HG03354 (cell line): Measurements from ENCODE around the gene VAV2.

Source experiments
- ATAC-seq: cut with Tn5 transposase; IDR thresholded peaks from one replicate; pipeline ENCODE4 v1.9.1; 2021; ENCODE audit warnings: mild to moderate bottlenecking; ENCODE audit not compliant: unreplicated experiment, poor library complexity, severe bottlenecking

Gene VAV2

DNA sequence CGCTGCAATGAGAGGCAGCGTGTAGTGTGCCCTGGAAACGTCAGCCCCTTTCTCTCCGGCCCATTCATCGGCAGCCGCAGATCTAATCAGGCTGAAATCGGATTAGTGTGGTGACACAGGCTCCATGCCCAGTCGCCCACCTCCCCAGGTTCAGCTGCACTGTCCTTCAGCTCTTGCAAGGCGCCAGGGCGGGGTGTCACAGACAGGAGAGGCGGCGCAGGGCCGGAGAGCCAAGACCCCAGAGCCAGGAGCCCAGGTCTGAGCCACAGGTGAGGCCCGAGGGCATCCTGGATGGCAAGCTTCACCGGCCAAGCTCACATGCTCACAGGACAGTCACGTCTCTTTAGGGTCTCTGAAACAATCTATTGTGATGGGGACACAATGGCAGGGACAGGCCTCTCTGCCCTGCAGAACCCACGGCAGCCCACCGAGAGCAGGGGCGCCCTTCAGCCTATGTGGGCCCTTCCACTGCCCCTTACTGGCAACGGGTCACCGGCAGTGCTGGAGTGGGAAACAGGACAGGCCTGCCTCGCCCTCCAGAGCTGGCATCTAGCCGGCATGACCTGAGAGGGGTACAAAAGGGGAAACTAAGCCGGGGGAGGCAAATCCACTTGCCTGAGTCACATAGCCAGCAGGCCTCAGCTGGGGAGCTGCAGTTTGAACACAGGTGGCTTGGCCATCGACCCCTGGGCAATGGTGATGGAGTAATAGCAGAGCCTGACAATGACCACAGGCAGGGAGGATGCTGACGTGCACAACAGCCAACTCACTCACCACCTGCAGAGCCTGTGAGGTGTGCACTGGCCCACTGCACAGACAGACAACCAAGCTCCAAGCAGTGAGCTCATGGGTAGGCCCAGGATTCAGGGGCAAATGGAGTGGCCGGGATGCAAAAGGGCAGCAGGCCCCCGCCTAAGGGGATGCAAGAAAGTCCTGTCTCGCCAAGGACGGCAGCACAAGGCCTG, 48.1 kb downstream of the VAV2 start:
- no peak for ATAC-seq

GRCh38 chr9:133943036-133943780, 48.9 kb downstream of the VAV2 start:
- no peak for ATAC-seq

GRCh38 chr9:133942206-133942975, 49.7 kb downstream of the VAV2 start:
- ATAC-seq: no peak

- no peak for ATAC-seq
These were observed 52.3 kb downstream of the VAV2 start for GRCh38 chr9:133939845-133940244.

DNA sequence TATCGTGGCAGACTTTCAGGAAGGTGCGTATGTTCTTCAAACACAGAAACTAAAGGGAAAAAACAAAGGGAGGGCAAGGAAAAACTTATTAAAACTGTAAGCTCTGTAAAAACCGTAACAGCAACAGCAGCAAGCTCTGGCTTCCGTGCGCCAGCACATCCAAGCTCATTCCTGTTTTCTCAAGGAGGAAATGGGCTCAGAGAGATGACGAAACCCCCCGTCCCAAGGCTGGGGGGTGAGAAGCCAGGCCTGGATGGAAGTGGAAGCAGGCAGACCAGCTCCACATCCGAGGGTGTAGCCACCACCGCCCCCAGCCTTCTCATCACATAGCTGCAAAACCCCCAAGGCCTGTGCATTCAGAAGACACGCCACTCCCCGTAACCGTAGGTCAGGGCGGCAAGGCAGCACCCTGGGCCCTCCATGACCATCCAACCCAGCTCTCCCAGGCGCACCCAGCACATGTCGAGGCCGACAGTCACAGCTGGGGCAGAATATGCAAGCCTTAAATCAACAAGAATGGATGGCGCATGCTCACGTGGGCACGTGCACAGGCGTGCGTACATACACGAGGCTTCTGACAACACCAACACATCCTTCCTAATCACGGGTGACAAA, 52.8 kb downstream of the VAV2 start:
- no peak for ATAC-seq

GRCh38 chr9:133938753-133939152, 53.4 kb downstream of the VAV2 start:
- ATAC-seq: no peak

GRCh38 chr9:133938086-133938485, 54.0 kb downstream of the VAV2 start:
- ATAC-seq: no peak

GRCh38 chr9:133937120-133937519, 55.0 kb downstream of the VAV2 start:
- no peak for ATAC-seq

DNA sequence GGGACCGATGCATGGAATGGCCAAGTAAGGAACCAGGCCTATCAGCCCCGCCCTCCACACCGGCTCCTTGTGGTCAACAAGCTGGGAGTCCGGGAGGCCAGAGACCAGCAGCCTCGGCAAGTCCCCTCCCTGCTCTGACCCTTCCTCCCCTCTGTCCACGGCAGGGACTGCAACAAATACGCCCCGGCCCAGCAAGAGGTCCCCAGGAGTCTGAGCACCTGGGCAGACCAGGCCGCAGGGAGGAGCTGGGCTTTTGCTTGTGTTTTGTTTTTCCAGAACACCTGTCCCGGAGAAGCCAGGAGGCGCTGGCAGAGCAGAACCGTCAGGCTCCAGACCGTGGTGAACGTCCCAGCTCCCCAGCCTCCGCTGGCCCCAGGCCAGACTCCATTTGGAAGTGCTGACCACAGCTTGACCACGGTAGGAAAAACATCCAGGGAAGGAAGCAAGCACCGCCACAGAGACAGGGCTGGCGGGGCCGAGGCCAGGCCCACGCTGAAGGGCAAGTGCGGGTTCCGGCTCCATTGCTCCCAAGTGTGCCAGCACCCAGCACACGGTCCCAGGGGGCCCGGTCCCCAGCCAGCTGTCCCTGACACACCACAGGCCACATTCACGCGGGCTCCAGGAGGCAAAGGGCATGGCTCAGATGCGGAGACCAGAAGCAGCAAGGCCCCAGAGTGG, 56.7 kb downstream of the VAV2 start:
- no peak for ATAC-seq

GRCh38 chr9:133934482-133935232, 57.5 kb downstream of the VAV2 start:
- no peak for ATAC-seq

DNA sequence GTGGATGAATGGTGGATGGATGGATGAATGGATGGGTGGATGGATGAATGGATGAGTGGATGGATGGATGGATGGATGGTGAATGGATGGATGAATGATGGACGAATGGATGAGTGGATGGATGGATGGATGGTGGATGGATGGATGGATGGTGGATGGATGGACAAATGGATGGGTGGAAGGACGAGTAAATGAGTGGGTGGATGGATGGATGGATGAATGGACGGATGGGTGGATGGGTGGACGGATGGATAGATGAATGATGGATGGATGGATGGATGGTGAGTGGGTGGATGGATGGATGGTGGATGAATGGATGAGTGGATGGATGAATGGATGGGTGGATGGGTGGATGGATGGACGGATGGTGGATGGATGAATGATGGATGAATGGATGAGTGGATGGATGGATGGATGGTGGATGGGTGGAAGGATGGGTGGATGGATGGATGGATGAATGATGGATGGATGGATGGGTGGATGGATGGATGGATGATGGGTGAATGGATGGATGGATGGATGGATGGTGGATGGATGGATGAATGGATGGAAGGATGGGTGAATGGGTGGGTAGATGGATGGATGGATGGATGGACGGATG, 58.6 kb downstream of the VAV2 start:
- no peak for ATAC-seq

GRCh38 chr9:133932633-133933032, 59.5 kb downstream of the VAV2 start:
- ATAC-seq: no peak

GRCh38 chr9:133932181-133932580, 59.9 kb downstream of the VAV2 start:
- no peak for ATAC-seq

DNA sequence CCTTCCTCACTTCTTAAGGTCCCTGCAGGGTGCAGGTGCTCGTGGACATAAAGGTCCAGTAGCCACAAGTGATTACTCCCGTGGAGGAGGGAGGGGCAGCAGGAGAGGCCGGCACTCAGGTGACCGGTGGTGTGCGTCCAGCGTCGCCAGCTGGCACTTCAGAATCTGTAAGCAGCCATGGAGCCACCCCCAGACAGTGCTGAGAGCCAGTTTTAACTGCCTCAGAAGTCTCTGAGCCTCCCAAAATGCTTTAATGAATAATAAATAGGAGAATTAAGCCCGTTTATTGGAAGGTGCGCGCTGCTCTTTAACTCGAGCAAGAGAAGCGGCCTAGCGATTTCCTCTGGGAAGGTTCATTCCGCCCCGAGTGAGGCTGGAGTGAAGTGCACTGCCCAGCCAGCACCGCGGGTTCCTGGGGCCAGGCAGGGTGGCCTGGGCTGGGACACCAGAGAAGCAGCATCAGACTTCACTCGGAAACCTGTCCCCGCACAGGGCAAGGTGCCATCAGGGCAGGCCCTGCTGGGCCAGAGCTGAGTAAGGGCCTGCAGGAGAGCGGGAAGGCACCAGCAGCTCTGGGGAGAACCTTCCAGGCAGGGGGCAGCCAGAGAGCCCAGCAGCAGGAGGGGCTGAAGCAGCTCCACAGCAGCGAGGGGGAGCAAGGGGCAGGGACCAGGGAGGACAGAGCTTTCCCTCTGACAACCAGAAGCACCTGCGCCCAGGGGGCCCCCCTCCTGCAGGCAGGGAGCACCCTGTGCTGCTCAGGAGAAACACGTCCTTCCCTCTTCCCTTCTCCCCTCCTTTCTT, 61.2 kb downstream of the VAV2 start:
- ATAC-seq: no peak

- ATAC-seq: no peak
These were observed 62.0 kb downstream of the VAV2 start for GRCh38 chr9:133930046-133930681.

- ATAC-seq: no peak
These were observed 62.5 kb downstream of the VAV2 start for GRCh38 chr9:133929599-133929998.

DNA sequence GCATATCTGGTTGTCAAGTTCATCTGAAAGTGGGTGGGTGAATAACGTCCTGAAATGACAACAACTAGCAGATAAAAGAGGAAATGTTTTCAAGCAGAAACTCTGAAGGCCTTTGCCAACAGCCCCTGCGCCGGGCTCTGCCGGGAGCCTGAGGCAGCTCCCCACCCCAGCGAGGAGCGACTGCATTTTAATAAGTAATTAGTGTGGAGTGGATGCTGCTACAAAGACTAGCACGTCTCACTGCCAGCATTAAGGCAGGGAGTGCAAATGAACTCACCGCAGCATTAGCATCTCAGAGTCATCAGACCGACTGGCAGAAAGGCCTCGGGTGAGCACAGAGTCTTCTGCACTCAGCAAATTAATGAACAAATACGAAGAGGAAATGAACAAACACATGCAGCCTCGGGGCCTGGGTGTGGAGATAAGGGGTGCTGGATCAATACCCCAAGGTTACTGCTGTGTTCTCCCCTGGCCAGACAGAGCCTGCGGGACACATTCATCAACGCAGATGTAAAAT, 63.8 kb downstream of the VAV2 start:
- no peak for ATAC-seq
